Nephron (organoid): ENCODE data around the gene ITM2C.

Experiments
- H3K27ac Mint-ChIP-seq, 3 experiments: 2 replicates each; pipeline ENCODE4 v1.8.0; 2020; ENCODE audit warnings: mixed read lengths in 3 of 3, mild to moderate bottlenecking in 2 of 3, moderate library complexity in 1 of 3
- H3K27me3 Mint-ChIP-seq: 2 replicates; pipeline ENCODE4 v1.8.0; 2021; ENCODE audit warnings: low read depth, mild to moderate bottlenecking, moderate library complexity, mixed read lengths
- H3K36me3 Mint-ChIP-seq: 2 replicates; pipeline ENCODE4 v1.8.0; 2020; ENCODE audit warnings: low read depth, mixed read lengths
- H3K4me1 Mint-ChIP-seq: 2 replicates; pipeline ENCODE4 v1.8.0; 2020; ENCODE audit warnings: mixed read lengths
- H3K4me3 Mint-ChIP-seq, 3 experiments: 2 replicates each; pipeline ENCODE4 v1.8.0; 2020; ENCODE audit warnings: mild to moderate bottlenecking in 3 of 3, mixed read lengths in 3 of 3, moderate library complexity in 2 of 3
- H3K9me3 Mint-ChIP-seq: 2 replicates; pipeline ENCODE4 v1.8.0; 2020; ENCODE audit warnings: mixed read lengths
- CTCF ChIP-seq, 3 experiments: fragments of 200-600 bp; sonication (generic); IDR thresholded peaks; one replicate each; pipeline ENCODE4 v1.5.0; 2021; ENCODE audit warnings: antibody characterized with exemption in 3 of 3; ENCODE audit not compliant: unreplicated experiment in 3 of 3

Gene ITM2C

GRCh38 chr2:230908092-230908594, 43.4 kb downstream of the ITM2C start:
- no peaks in the 10 kb centered on the region for H3K36me3 Mint-ChIP-seq
- peaks cover 9% of the 10 kb centered on the region for H3K4me1 Mint-ChIP-seq
- H3K9me3 Mint-ChIP-seq: no peaks in the 10 kb centered on the region
- peak overlapping the region in 2 of 3 experiments; percentile 21 to 24 for H3K4me3 Mint-ChIP-seq
- TF ChIP-seq CTCF (IDR thresholded peaks at IDR 0.05; ENCODE audit: unreplicated experiment in 3 of 3): no peak
- H3K27me3 Mint-ChIP-seq: peaks cover 17% of the 10 kb centered on the region
- H3K27ac Mint-ChIP-seq: peak overlapping the region; percentile 7 to 88 (median 64)

- peaks cover 9% of the 10 kb centered on the region for H3K4me1 Mint-ChIP-seq
- no peaks in the 10 kb centered on the region for H3K9me3 Mint-ChIP-seq
- no peak for TF ChIP-seq CTCF (IDR thresholded peaks at IDR 0.05; ENCODE audit: unreplicated experiment in 3 of 3)
- H3K27ac Mint-ChIP-seq: peak overlapping the region; percentile 7 to 88 (median 64)
- peak overlapping the region in 1 of 3 experiments; percentile 21 for H3K4me3 Mint-ChIP-seq
- H3K36me3 Mint-ChIP-seq: no peaks in the 10 kb centered on the region
- peaks cover 17% of the 10 kb centered on the region for H3K27me3 Mint-ChIP-seq
Measured at GRCh38 chr2:230908595-230909191, 44.0 kb downstream of the ITM2C start.

- Mint-ChIP-seq H3K9me3 (no peaks in the 10 kb centered on the region), H3K27ac (peak overlapping the region in 1 of 3 experiments; percentile 8), H3K27me3 (peaks cover 15% of the 10 kb centered on the region), H3K4me3 (no peak overlapping the region), H3K36me3 (no peaks in the 10 kb centered on the region), H3K4me1 (peaks cover 9% of the 10 kb centered on the region)
- no peak for TF ChIP-seq CTCF (IDR thresholded peaks at IDR 0.05; ENCODE audit: unreplicated experiment in 3 of 3)
Measured at GRCh38 chr2:230909841-230910545, 45.3 kb downstream of the ITM2C start.

GRCh38 chr2:230910546-230911177, 45.9 kb downstream of the ITM2C start:
- Mint-ChIP-seq H3K27me3 (peaks cover 14% of the 10 kb centered on the region), H3K36me3 (no peaks in the 10 kb centered on the region), H3K4me1 (peaks cover 9% of the 10 kb centered on the region), H3K27ac (no peak overlapping the region), H3K4me3 (no peak overlapping the region), H3K9me3 (no peaks in the 10 kb centered on the region)
- no peak for TF ChIP-seq CTCF (IDR thresholded peaks at IDR 0.05; ENCODE audit: unreplicated experiment in 3 of 3)

GRCh38 chr2:230912046-230912445, 47.3 kb downstream of the ITM2C start:
- peaks cover 7% of the 10 kb centered on the region for H3K27me3 Mint-ChIP-seq
- no peak overlapping the region for H3K4me3 Mint-ChIP-seq
- no peaks in the 10 kb centered on the region for H3K9me3 Mint-ChIP-seq
- peaks cover 9% of the 10 kb centered on the region for H3K4me1 Mint-ChIP-seq
- H3K36me3 Mint-ChIP-seq: no peaks in the 10 kb centered on the region
- H3K27ac Mint-ChIP-seq: no peak overlapping the region
- no peak for TF ChIP-seq CTCF (IDR thresholded peaks at IDR 0.05; ENCODE audit: unreplicated experiment in 3 of 3)
